ENCODE measurements around the gene LRP8. TPM values are rescaled to one million over a fixed set of nuclear protein-coding genes. Genes with fewer than 3 reads are reported as not detected.
A peak's percentile ranks its signal among the peaks of the same experiment; 100 is the strongest.

The LRP8 gene
- total and polyA plus RNA-seq, 9 of the 15 experiments (the other 6 are each of a cell fraction or from before 2014, with no cell fraction given) = 7.1 to 56.1 (median 31.3) TPM

DNA sequence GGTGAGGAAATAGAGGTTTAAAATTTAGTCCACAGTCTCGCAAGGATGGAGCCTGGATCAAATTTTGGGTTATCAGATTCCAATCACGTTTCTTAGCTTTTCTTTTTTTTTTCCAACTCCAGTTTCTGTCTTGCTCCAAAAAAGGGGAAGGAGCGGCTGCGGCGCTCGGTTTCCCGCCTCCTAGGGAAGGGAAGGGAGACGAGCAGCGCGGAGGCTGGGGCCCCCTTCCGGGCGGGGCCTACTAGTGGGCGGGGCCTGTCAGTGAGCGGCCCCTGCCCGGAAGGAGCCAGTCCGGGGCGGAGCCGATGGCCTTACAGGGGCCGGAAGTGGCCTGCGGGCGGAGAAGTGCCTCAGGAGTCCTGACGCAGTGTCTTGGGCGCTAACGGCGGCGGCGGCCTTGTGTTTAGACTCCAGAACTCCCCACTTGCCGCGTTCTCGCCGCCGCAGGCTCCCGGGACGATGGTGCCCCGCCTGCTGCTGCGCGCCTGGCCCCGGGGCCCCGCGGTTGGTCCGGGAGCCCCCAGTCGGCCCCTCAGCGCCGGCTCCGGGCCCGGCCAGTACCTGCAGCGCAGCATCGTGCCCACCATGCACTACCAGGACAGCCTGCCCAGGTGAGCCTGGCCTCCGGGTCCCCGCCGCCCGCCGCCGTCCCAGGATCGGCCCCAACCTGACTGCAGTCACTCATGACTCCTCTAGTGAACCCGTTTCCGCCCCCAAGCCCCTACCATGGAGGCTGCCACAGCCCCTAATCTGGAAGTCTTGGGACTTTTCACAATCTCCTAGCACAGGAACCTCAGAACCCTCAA lies 131.2 kb downstream of the LRP8 start, which contains the start of gene CPT2 (continued):
- TF ChIP-seq, protein P1, sequence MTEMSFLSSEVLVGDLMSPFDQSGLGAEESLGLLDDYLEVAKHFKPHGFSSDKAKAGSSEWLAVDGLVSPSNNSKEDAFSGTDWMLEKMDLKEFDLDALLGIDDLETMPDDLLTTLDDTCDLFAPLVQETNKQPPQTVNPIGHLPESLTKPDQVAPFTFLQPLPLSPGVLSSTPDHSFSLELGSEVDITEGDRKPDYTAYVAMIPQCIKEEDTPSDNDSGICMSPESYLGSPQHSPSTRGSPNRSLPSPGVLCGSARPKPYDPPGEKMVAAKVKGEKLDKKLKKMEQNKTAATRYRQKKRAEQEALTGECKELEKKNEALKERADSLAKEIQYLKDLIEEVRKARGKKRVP (CRISPR knock-in tag; IDR thresholded peaks at IDR 0.05) = no peak
- TF ChIP-seq KLF6 (CRISPR knock-in tag; IDR thresholded peaks at IDR 0.05; ENCODE audit: borderline replicate concordance) = 0 out of 2 replicates have a peak, but pooled peaks have one; percentile 11
- TF ChIP-seq, protein P2, sequence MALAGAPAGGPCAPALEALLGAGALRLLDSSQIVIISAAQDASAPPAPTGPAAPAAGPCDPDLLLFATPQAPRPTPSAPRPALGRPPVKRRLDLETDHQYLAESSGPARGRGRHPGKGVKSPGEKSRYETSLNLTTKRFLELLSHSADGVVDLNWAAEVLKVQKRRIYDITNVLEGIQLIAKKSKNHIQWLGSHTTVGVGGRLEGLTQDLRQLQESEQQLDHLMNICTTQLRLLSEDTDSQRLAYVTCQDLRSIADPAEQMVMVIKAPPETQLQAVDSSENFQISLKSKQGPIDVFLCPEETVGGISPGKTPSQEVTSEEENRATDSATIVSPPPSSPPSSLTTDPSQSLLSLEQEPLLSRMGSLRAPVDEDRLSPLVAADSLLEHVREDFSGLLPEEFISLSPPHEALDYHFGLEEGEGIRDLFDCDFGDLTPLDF (CRISPR knock-in tag; IDR thresholded peaks at IDR 0.05) = peak; percentile 58
- TF ChIP-seq FIP1L1 (IDR thresholded peaks at IDR 0.05; ENCODE audit: low read depth, low read length, poor library complexity, severe bottlenecking) = peak; percentile 89
- 0 out of 2 replicates have a peak, but pooled peaks have one; percentile 55 for TF ChIP-seq MECOM (CRISPR knock-in tag; IDR thresholded peaks at IDR 0.05)
- no peak for TF ChIP-seq SP2 (IDR thresholded peaks at IDR 0.05; ENCODE audit: extremely low read depth, low read depth, low read length, poor library complexity, severe bottlenecking)
- peak; percentile 97 for TF ChIP-seq ZFX (CRISPR knock-in tag; IDR thresholded peaks at IDR 0.05)
- peak; percentile 75 for TF ChIP-seq SAP30 (IDR thresholded peaks at IDR 0.05; ENCODE audit: borderline replicate concordance, insufficient read depth, low read depth, low read length, poor library complexity, severe bottlenecking)
- TF ChIP-seq RBM14 (IDR thresholded peaks at IDR 0.05; ENCODE audit: borderline replicate concordance, insufficient read depth, low read depth, low read length) = 0 out of 2 replicates have a peak, but pooled peaks have one; percentile 77
- peak; percentile 54; the same call in 1 of the 2 replicates for TF ChIP-seq POLR2AphosphoS2 (IDR thresholded peaks at IDR 0.05; ENCODE audit: low read length)
- TF ChIP-seq LARP7 (IDR thresholded peaks at IDR 0.05) = no peak
- TF ChIP-seq ZNF263 (CRISPR knock-in tag; IDR thresholded peaks at IDR 0.05; ENCODE audit: borderline replicate concordance) = peak; percentile 64
- peak; percentile 73 for TF ChIP-seq CCNT2 (IDR thresholded peaks at IDR 0.05; ENCODE audit: borderline replicate concordance, extremely low read depth, insufficient read length, low read depth, low read length)
- TF ChIP-seq, protein P3, sequence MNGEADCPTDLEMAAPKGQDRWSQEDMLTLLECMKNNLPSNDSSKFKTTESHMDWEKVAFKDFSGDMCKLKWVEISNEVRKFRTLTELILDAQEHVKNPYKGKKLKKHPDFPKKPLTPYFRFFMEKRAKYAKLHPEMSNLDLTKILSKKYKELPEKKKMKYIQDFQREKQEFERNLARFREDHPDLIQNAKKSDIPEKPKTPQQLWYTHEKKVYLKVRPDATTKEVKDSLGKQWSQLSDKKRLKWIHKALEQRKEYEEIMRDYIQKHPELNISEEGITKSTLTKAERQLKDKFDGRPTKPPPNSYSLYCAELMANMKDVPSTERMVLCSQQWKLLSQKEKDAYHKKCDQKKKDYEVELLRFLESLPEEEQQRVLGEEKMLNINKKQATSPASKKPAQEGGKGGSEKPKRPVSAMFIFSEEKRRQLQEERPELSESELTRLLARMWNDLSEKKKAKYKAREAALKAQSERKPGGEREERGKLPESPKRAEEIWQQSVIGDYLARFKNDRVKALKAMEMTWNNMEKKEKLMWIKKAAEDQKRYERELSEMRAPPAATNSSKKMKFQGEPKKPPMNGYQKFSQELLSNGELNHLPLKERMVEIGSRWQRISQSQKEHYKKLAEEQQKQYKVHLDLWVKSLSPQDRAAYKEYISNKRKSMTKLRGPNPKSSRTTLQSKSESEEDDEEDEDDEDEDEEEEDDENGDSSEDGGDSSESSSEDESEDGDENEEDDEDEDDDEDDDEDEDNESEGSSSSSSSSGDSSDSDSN (IDR thresholded peaks at IDR 0.05; ENCODE audit: borderline replicate concordance in 1 of 2, low read depth in 2 of 2, low read length in 2 of 2) = no peak; a peak in 1 of 4 replicates
- TF ChIP-seq XRCC3 (IDR thresholded peaks at IDR 0.05) = no peak
- TF ChIP-seq RBM22 (IDR thresholded peaks at IDR 0.05; ENCODE audit: low read depth, low read length, poor library complexity, severe bottlenecking) = peak; percentile 77
- no peak for TF ChIP-seq SNIP1 (IDR thresholded peaks at IDR 0.05; ENCODE audit: low read depth)
- TF ChIP-seq NR3C1 (CRISPR knock-in tag; IDR thresholded peaks at IDR 0.05) = peak; percentile 71; the same call in 1 of the 2 replicates
- TF ChIP-seq ZNF384 (IDR thresholded peaks at IDR 0.05; ENCODE audit: low read depth, low read length) = peak; percentile 70; the same call in 1 of the 2 replicates
- TF ChIP-seq ZC3H8 (IDR thresholded peaks at IDR 0.05) = no peak
- peak; percentile 49; the same call in 1 of the 2 replicates for TF ChIP-seq CTBP1 (IDR thresholded peaks at IDR 0.05; ENCODE audit: borderline replicate concordance)
- peak; percentile 65; the same call in 1 of the 2 replicates for TF ChIP-seq ZBTB17 (CRISPR knock-in tag; IDR thresholded peaks at IDR 0.05)

All from K562 (cell line).